ENCODE measurements around the gene SMG7. TPM values are rescaled to one million over a fixed set of nuclear protein-coding genes. Genes with fewer than 3 reads are reported as not detected.

Gene SMG7
- total RNA-seq, 1 experiment from 2014 or later, result 54.1 TPM

- Histone ChIP-seq H3K4me1 (ENCODE audit: control insufficient read depth in 1 of 2, insufficient read depth in 2 of 2, low read length in 2 of 2) (no peaks in the 10 kb centered on the region), H2AFZ (ENCODE audit: low read depth, low read length, poor library complexity, severe bottlenecking) (no peak overlapping the region), H3K27ac (ENCODE audit: low read depth, low read length) (no peak overlapping the region), H3K27me3 (ENCODE audit: insufficient read depth, low read length) (no peaks in the 10 kb centered on the region), H4K20me1 (ENCODE audit: insufficient read depth) (peaks cover 27% of the 10 kb centered on the region), H3K9me3 (ENCODE audit: control insufficient read depth in 1 of 2, insufficient read depth in 1 of 2, low read depth in 1 of 2, low read length in 2 of 2) (no peaks in the 10 kb centered on the region), H3K79me2 (ENCODE audit: insufficient read depth, low read length) (peaks cover 98% of the 10 kb centered on the region), H3K9ac (ENCODE audit: low read length) (no peak overlapping the region), H3K36me3 (ENCODE audit: control insufficient read depth in 1 of 2, insufficient read depth in 2 of 2, low read length in 2 of 2) (no peaks in the 10 kb centered on the region), H3K4me2 (ENCODE audit: low read length) (no peak overlapping the region), H3K4me3 (replicated peaks in 1 of 2; ENCODE audit: low read depth in 1 of 2, low read length in 2 of 2) (no peak overlapping the region), H3K9me2 (ENCODE audit: insufficient read depth) (no peaks in the 10 kb centered on the region)
- no peak for TF ChIP-seq SIN3A (IDR thresholded peaks at IDR 0.05; ENCODE audit: low read depth)
- TF ChIP-seq EZH2phosphoT487 (IDR thresholded peaks at IDR 0.05; ENCODE audit: borderline replicate concordance), result no peak
- no peak for TF ChIP-seq ZNF274 (IDR thresholded peaks at IDR 0.05; ENCODE audit: low read depth, low read length)
- no peak for TF ChIP-seq SP1 (IDR thresholded peaks at IDR 0.05; ENCODE audit: low read depth)
- TF ChIP-seq FOSL1 (IDR thresholded peaks at IDR 0.05; ENCODE audit: low read depth), result no peak
- no peak for TF ChIP-seq ELF1 (IDR thresholded peaks at IDR 0.05; ENCODE audit: borderline replicate concordance, low read depth)
- TF ChIP-seq RAD21 (IDR thresholded peaks at IDR 0.05; ENCODE audit: low read depth), result no peak
- no peak for TF ChIP-seq SRF (IDR thresholded peaks at IDR 0.05; ENCODE audit: low read depth)
- TF ChIP-seq EZH2 (IDR thresholded peaks at IDR 0.05), result no peak
- TF ChIP-seq CBX3 (IDR thresholded peaks at IDR 0.05; ENCODE audit: low read depth), result no peak
- TF ChIP-seq POLR2A (IDR thresholded peaks at IDR 0.05; ENCODE audit: borderline replicate concordance, extremely low read depth, insufficient read depth, insufficient read length), result no peak
- no peak for TF ChIP-seq EGR1 (IDR thresholded peaks at IDR 0.05; ENCODE audit: low read depth)
- no peak for TF ChIP-seq ZBTB33 (IDR thresholded peaks at IDR 0.05; ENCODE audit: extremely low read depth, insufficient replicate concordance, low read length)
- no peak for TF ChIP-seq CEBPB (IDR thresholded peaks at IDR 0.05; ENCODE audit: low read depth)
- RAD21 ChIA-PET (ENCODE audit: low non-redundant PET in 1 of 2, low total read pairs in 2 of 2, uncharacterized antibody in 2 of 2, unreplicated experiment in 2 of 2), result no interaction called here
- CTCF ChIA-PET, result no interaction called here
- POLR2A ChIA-PET, result no interaction called here
- no peak for DNase-seq (ENCODE audit: low read depth, low spot score)
- intact Hi-C loops (cut with micrococcal nuclease), result no loop called here
- no peak for ATAC-seq
- BruUV-seq (replicated peaks), result no TSS peak
Measured at GRCh38 chr1:183484851-183485250, 12.6 kb downstream of the SMG7 start.
